GM19239 (cell line): Measurements from ENCODE around the gene CFAP45.
A peak's percentile ranks its signal among the peaks of the same experiment; 100 is the strongest.

Source experiments
- DNase-seq: peaks from one replicate; pipeline ENCODE4 v3.0.0; 2011; ENCODE audit warnings: low spot score; ENCODE audit not compliant: insufficient read length
- FAIRE-seq: peaks from 2 replicates; lab custom pipeline; 2011; peaks lifted over from hg19 to GRCh38; lab: Jason Lieb, UNC

CFAP45 gene

GRCh38 chr1:159924025-159924790, 24.2 kb upstream of the CFAP45 start:
- DNase-seq (no peak), FAIRE-seq (no peak)

- DNase-seq (no peak), FAIRE-seq (peak; percentile 82)
Observed at GRCh38 chr1:159923203-159924024, 23.4 kb upstream of the CFAP45 start.

GRCh38 chr1:159922511-159923202, 22.7 kb upstream of the CFAP45 start:
- DNase-seq (no peak), FAIRE-seq (no peak)

DNA sequence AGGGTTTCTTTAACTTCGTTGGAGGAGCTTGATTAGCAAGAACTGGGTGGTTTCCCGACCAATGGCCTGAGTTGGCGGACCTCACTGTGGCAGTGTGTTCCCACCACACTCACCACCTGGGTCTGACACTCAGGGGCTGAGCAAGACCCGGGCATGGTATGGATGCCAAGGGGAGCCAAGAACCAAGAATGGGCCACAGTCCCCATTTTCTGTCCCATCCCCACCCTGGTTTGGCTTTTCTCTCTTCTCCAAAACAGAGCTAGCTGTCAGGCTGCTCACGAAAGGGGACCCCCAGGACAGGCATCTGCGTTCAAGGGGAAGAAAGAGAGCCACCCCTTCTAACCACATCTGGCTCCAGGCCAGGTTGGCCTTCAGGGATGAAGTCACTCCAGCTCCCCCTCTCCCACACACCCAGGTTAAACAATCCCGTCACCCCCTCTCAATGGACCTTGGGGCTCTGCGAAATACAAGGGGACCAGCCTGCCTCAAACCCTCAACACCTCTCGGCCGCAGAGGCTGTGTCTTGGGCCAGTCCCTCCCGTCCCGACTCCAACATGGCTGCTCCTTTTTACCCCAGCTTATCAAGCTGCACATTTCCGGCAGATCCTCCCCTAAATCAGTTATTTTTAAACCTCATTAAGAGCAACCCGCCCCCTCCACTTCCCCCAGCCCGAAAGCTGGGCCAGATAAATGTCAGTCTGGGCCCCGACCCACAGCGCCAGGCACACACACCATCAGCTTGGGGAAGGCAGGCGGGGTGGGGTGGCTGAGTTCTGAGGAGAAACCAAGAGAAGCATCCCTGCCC, 21.9 kb upstream of the CFAP45 start:
- FAIRE-seq (peak; percentile 33), DNase-seq (no peak)

DNA sequence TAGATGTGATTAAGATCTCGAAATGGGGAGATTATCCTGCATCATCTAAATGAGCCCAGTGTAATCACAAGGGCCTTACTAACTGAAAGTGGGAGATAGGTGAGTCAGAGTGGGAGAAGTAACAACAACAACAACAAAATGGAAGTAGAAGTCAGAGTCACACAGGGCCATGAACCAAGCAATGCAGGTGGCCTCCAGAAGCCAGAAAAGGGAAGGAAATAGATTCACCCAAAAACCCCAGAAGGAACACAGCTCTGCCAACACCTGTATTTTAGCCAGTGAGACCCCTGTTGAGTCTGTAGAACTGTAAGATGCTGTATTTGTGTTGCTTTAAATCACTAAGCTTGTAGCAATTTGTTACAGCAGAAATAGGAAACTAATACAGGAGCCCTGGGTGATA, 21.3 kb upstream of the CFAP45 start:
- no peak for DNase-seq
- peak; percentile 87 for FAIRE-seq

DNA sequence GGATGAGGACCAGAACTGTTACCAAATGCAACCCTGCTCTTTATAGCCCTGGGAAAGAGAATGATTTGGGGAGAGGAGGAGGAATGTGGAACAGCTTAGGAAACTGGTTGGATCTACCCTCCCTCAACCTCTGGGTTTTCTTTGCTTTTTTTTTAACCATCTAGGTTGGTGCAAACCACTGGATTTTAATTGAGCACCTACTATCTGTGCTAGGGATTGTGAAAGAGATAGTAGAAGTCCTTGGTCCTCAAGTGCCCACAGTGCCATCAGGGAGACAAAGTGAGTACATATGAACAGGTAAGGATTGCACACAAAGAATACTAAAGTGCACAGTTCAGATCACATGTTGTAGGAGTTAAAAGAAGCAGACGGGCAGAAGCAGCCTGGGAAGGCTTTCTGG, 20.7 kb upstream of the CFAP45 start:
- FAIRE-seq (no peak), DNase-seq (no peak)

DNA sequence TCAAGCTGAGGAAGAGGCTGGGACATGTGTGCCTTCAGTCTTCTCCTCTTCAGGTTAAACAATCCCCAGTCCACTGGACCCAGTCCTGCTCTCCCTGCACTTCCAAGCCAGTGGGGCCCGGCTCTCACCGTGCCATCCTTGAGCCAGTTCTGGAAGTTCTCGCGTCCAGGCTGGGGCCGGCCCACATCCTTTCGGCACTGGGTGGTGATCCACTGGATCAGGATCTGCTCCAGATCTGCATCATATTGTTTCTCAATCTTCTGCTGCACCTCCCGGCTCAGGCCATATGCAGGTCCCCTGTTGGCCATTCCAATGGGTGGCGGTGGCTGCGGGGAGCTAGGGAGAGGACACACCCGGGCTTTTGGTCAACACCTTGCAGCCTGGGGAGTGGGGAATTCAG, 20.2 kb upstream of the CFAP45 start:
- DNase-seq, result no peak
- no peak for FAIRE-seq

DNA sequence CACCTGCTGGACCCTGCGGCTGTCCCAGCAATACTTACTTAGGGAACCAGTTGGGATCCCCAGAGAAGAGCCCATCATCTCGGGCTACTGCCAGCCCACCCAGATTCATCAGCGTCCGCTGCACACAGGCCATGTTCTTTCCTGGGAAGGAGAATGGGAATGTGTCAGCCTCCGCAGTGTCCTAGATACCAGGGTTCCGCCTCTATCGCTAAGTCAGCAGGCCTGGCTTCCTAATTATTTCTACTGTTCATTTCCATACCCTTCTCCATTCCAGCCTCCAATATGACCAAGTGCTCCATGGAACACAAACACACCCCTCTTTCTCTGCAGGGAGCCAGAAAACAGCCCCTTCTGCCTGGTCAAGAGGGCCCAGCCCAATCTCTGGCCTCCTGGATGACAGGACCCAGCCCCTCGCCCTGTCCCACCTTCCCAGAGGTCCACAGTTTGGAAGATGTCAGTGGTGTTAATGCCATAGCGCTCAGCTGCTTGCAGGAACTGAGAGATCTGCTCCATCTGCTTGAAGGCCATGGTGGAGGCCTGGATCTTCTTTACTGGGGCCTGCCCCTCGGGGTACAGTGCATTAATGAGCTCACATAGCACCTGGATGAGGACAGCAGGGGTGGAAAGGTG, 19.4 kb upstream of the CFAP45 start:
- FAIRE-seq, result no peak
- no peak for DNase-seq

GRCh38 chr1:159918352-159919200, 18.6 kb upstream of the CFAP45 start:
- no peak for FAIRE-seq
- DNase-seq, result no peak

DNA sequence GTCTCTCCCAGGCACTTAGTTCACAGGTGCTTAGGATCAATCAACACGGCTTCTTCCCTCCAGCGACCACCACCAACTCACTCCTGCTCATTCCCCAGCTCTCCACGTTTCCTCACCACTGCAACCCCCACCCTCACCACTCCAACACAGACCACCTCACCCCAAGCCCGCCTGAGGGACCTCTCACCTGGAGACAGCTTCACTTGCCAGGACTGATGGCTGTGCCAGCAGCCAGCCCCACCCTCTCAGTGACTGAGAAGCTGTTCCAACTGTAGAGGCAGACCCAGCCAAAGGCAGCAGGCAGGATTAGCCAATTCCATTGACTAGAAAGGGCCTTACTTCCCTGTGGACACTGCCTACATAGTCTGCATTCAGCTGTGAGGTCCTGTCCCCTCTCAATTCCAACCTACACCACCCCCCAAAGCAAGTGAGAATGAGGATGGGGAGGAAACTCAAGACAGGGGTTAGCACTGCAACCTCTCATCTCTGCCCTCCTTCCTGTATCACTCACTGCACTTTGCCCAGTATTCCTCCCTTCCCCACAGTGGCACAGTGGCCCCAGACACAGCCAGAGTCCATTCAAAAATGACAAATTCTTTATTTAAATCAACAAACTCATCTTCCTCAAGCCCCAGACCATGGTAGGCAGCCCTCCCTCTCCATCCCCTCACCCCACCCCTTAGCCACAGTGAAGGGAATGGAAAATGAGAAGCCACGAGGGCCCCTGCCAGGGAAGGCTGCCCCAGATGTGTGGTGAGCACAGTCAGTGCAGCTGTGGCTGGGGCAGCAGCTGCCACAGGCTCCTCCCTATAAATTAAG, 17.8 kb upstream of the CFAP45 start:
- FAIRE-seq, result no peak
- no peak for DNase-seq

GRCh38 chr1:159916242-159917051, 16.5 kb upstream of the CFAP45 start:
- FAIRE-seq (no peak), DNase-seq (no peak)

GRCh38 chr1:159915571-159916241, 15.7 kb upstream of the CFAP45 start:
- DNase-seq (no peak), FAIRE-seq (no peak)

- FAIRE-seq, result no peak
- DNase-seq, result no peak
Observed at GRCh38 chr1:159914252-159915018, 14.5 kb upstream of the CFAP45 start.

GRCh38 chr1:159913451-159914192, 13.7 kb upstream of the CFAP45 start:
- DNase-seq (no peak), FAIRE-seq (no peak)

- FAIRE-seq (no peak), DNase-seq (no peak)
Observed at GRCh38 chr1:159911326-159912070, 11.5 kb upstream of the CFAP45 start.
